RPMI8226 (cell line): ENCODE measurements around the gene SLC9A8.

Source experiments
- DNase-seq: peaks from one replicate; pipeline ENCODE4 v3.0.0-alpha.2; 2015

SLC9A8 gene

GRCh38 chr20:49899541-49900383 is 87.1 kb downstream of the SLC9A8 start:
- DNase-seq: no peak

GRCh38 chr20:49901588-49901987 is 89.0 kb downstream of the SLC9A8 start:
- no peak for DNase-seq

- no peak for DNase-seq
Measured at GRCh38 chr20:49904440-49905214, 92.0 kb downstream of the SLC9A8 start.

GRCh38 chr20:49905415-49906091 is 92.9 kb downstream of the SLC9A8 start:
- no peak for DNase-seq

GRCh38 chr20:49906101-49906604 is 93.5 kb downstream of the SLC9A8 start:
- DNase-seq: no peak

- DNase-seq: no peak
Measured at GRCh38 chr20:49906615-49907154, 94.1 kb downstream of the SLC9A8 start.

- DNase-seq: no peak
Measured at GRCh38 chr20:49907405-49908257, 95.0 kb downstream of the SLC9A8 start.

- DNase-seq: no peak
Measured at GRCh38 chr20:49908258-49908565, 95.6 kb downstream of the SLC9A8 start.

GRCh38 chr20:49909499-49910339 is 97.1 kb downstream of the SLC9A8 start:
- no peak for DNase-seq

- DNase-seq: no peak
Measured at GRCh38 chr20:49910340-49910706, 97.7 kb downstream of the SLC9A8 start.

- DNase-seq: no peak
Measured at GRCh38 chr20:49913399-49914047, 100.9 kb downstream of the SLC9A8 start.

GRCh38 chr20:49914310-49915117 is 101.9 kb downstream of the SLC9A8 start:
- DNase-seq: peak; percentile 45

GRCh38 chr20:49915118-49915379 is 102.4 kb downstream of the SLC9A8 start:
- no peak for DNase-seq

- DNase-seq: peak; percentile 98
Measured at GRCh38 chr20:49915380-49916145, 102.9 kb downstream of the SLC9A8 start, which contains the start of gene SPATA2. Gene SPATA2 (minus strand): TSS chr20:49915529. CDS start chr20:49908490, 7,039 bp downstream.

GRCh38 chr20:49916146-49917002 is 103.7 kb downstream of the SLC9A8 start:
- DNase-seq: peak; percentile 48

GRCh38 chr20:49918446-49918845 is 105.8 kb downstream of the SLC9A8 start:
- DNase-seq: no peak

GRCh38 chr20:49919009-49919408 is 106.4 kb downstream of the SLC9A8 start:
- no peak for DNase-seq

- DNase-seq: no peak
Measured at GRCh38 chr20:49919461-49919860, 106.8 kb downstream of the SLC9A8 start.
